Sigmoid colon (tissue), 7 donors: ENCODE results near the gene TRAPPC2. TPM values are rescaled to one million over a fixed set of nuclear protein-coding genes. Genes with fewer than 3 reads are reported as not detected.

Source experiments
- DNase-seq: peaks from one replicate; pipeline ENCODE4 v3.0.0-alpha.2; 2019
- H3K27ac ChIP-seq, 4 donors: fragments of 200-600 bp; sonication (generic); one replicate each; pipeline ENCODE4 v1.5.1; 2016 to 2019; ENCODE audit warnings: mild to moderate bottlenecking in 1 of 4
- H3K27me3 ChIP-seq, 3 donors: fragments of 200-600 bp; sonication (generic); one replicate each; pipeline ENCODE4 v1.5.1; 2019; ENCODE audit warnings: mild to moderate bottlenecking in 1 of 3
- H3K36me3 ChIP-seq, 4 donors: fragments of 200-600 bp; sonication (generic); one replicate each; pipeline ENCODE4 v1.5.1; 2016 to 2019
- H3K4me1 ChIP-seq, 4 donors: fragments of 200-600 bp; sonication (generic); one replicate each; pipeline ENCODE4 v1.5.1; 2017 to 2019
- H3K4me3 ChIP-seq, 4 donors: fragments of 200-600 bp; sonication (generic); one replicate each; pipeline ENCODE4 v1.5.1; 2017 to 2019; ENCODE audit warnings: mild to moderate bottlenecking in 2 of 4, moderate library complexity in 1 of 4
- H3K9me3 ChIP-seq, 4 donors: fragments of 200-600 bp in 3 of 4; sonication (generic) in 3 of 4; one replicate each; pipeline versions ENCODE4 v1.5.1 to v1.6.1; 2013 to 2019
- EP300 ChIP-seq, 4 donors: sonication (generic); formaldehyde crosslinking; IDR thresholded peaks; one replicate each; pipeline ENCODE4 v1.6.1; 2017; ENCODE audit warnings: antibody characterized with exemption in 4 of 4
- POLR2A ChIP-seq, 2 donors: fragments of 450-650 bp; IDR thresholded peaks; one replicate each; pipeline ENCODE4 v1.6.1; 2016; ENCODE audit warnings: antibody characterized with exemption in 2 of 2, mild to moderate bottlenecking in 2 of 2, moderate library complexity in 2 of 2
- POLR2AphosphoS5 ChIP-seq, 4 donors: sonication (generic); formaldehyde crosslinking; IDR thresholded peaks; one replicate each; pipeline ENCODE4 v1.6.1; 2017; ENCODE audit warnings: antibody characterized with exemption in 4 of 4
- WGBS, 2 donors: extraction: QIAGEN DNeasy Blood & Tissue Kit; methylation state at CpG; one replicate each; pipeline ENCODE4 v1.1.7; 2013; 5-methylcytosine and 5-hydroxymethylcytosine counted together
- intact Hi-C: fragments of 100-400 bp; cut with DNase I; formaldehyde crosslinking; loops from one replicate; pipeline ENCODE4 v1.15.1; 2023
- polyA plus RNA-seq, 3 donors: library from polyadenylated mRNA; stranded (reverse); fragments of 200-250 nt; gene quantifications; one replicate each; pipeline ENCODE4 v1.2.3, GENCODE V29; 2013
- total RNA-seq, 4 donors: library from RNA; depleted of rRNA; stranded (reverse); fragments of >200 nt; gene quantifications; one replicate each; pipeline ENCODE4 v1.1.0, GENCODE V29; 2016
- TF ChIP-seq, protein P1 (sequence below), 4 experiments: fragments of 450-650 bp in 3 of 4; fragments of 200-600 bp in 1 of 4; IDR thresholded peaks; one replicate each; pipeline ENCODE4 v1.5.1; 2016 to 2019; ENCODE audit warnings: antibody characterized with exemption in 4 of 4, mild to moderate bottlenecking in 3 of 4, moderate library complexity in 2 of 4
- donor health status: healthy with polysubstance abuse.
- donor health status: Bipolar disorder and iron deficiency.
- donor health status: healthy.

TRAPPC2 gene
- total and polyA plus RNA-seq, 7 donors, result 5.5 to 22.8 (median 20.1) TPM

DNA sequence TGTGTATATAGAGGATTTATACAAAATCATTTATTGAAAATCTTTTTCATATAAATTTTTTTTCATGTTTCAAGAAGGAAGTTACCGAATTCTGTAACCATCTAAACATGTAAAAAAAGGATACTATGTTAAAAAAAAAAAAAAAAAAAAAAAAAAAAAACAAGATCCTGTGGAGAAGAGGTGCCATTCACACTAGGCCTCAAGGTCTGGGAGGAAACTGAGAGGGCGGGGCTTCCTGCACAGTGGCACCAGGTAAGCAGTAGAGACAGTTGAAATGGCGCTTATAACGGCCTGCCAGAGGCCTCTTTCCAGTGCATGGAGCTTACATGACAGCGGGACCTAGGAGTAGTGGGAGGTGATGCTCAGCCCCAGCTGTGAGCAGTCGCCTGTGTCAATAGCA, 17.5 kb downstream of the TRAPPC2 start:
- no peaks in the 10 kb centered on the region for H3K27me3 ChIP-seq
- no peak for TF ChIP-seq POLR2AphosphoS5 (IDR thresholded peaks at IDR 0.05)
- TF ChIP-seq POLR2A (IDR thresholded peaks at IDR 0.05), result no peak
- TF ChIP-seq, protein P1, sequence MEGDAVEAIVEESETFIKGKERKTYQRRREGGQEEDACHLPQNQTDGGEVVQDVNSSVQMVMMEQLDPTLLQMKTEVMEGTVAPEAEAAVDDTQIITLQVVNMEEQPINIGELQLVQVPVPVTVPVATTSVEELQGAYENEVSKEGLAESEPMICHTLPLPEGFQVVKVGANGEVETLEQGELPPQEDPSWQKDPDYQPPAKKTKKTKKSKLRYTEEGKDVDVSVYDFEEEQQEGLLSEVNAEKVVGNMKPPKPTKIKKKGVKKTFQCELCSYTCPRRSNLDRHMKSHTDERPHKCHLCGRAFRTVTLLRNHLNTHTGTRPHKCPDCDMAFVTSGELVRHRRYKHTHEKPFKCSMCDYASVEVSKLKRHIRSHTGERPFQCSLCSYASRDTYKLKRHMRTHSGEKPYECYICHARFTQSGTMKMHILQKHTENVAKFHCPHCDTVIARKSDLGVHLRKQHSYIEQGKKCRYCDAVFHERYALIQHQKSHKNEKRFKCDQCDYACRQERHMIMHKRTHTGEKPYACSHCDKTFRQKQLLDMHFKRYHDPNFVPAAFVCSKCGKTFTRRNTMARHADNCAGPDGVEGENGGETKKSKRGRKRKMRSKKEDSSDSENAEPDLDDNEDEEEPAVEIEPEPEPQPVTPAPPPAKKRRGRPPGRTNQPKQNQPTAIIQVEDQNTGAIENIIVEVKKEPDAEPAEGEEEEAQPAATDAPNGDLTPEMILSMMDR (IDR thresholded peaks at IDR 0.05), result no peak
- intact Hi-C loops, result no loop called here
- peaks cover 0 to 16% (median 4%) of the 10 kb centered on the region in 4 donors for H3K36me3 ChIP-seq
- H3K9me3 ChIP-seq, result no peaks in the 10 kb centered on the region
- WGBS, 2 donors, result 86 to 91% methylated on average over 6 of the region's 6 CpGs
- no peak overlapping the region for H3K4me3 ChIP-seq
- DNase-seq, result no peak
- H3K4me1 ChIP-seq, result peaks cover 0 to 24% (median 14%) of the 10 kb centered on the region in 4 donors
- peak overlapping the region; percentile 42 to 82 (median 64) for H3K27ac ChIP-seq

DNA sequence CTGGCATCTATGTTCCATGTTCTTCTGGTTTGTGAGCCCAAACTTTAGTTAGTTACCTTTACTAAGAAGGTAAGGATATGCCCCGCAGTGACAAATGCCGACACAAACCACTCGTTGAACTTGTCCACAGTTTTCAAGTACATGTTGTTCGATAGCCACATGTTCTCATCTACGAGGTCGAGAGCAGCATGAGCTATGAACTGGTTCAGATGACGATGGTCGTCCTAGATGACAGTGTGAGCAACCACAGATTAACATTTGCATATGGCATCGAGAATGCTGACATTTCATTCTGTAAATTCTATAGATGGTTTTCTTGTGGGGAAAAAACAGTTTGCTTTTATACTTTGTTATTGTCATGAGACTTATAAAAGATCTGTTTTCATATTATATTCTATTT, 18.0 kb downstream of the TRAPPC2 start:
- no peaks in the 10 kb centered on the region for H3K9me3 ChIP-seq
- H3K27ac ChIP-seq, result no peak overlapping the region
- H3K27me3 ChIP-seq, result no peaks in the 10 kb centered on the region
- TF ChIP-seq POLR2AphosphoS5 (IDR thresholded peaks at IDR 0.05) (no peak), EP300 (IDR thresholded peaks at IDR 0.05) (no peak), POLR2A (IDR thresholded peaks at IDR 0.05) (no peak)
- TF ChIP-seq, protein P1 (IDR thresholded peaks at IDR 0.05), result no peak
- no peak for DNase-seq
- no peak overlapping the region for H3K4me3 ChIP-seq
- WGBS, 2 donors, result 88 to 90% methylated on average over 9 of the region's 9 CpGs
- peaks cover 0 to 19% (median 4%) of the 10 kb centered on the region in 4 donors for H3K36me3 ChIP-seq
- intact Hi-C loops, result no loop called here
- peaks cover 0 to 20% (median 10%) of the 10 kb centered on the region in 4 donors for H3K4me1 ChIP-seq

DNA sequence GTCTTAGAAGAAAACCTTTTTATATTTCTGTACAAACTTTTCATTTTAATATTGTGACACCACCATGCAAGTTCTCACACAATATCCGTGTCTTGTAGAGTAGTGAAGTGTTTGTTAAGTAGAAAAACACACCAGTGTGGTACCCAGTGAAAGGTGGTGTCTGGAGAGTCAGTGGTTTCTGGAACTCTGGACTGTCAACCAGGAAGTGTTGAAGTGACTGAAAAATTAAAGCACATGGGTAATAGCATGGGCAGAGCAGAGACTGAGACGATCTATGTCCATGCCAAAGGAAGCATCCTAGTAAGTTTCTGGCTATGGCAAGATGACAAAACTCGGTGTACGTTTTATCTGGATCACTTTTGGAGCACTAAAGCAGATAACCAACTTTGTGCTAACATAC, 23.3 kb downstream of the TRAPPC2 start:
- TF ChIP-seq EP300 (IDR thresholded peaks at IDR 0.05), result no peak
- TF ChIP-seq POLR2AphosphoS5 (IDR thresholded peaks at IDR 0.05), result no peak
- TF ChIP-seq, protein P1 (IDR thresholded peaks at IDR 0.05), result no peak
- TF ChIP-seq POLR2A (IDR thresholded peaks at IDR 0.05), result no peak
- H3K36me3 ChIP-seq, result peaks cover 0 to 19% (median 4%) of the 10 kb centered on the region in 4 donors
- no peak overlapping the region for H3K4me3 ChIP-seq
- H3K27me3 ChIP-seq, result no peaks in the 10 kb centered on the region
- intact Hi-C loops, result no loop called here
- H3K4me1 ChIP-seq, result no peaks in the 10 kb centered on the region
- WGBS, 2 donors, result 66 to 85% methylated on average over 4 of the region's 4 CpGs
- H3K27ac ChIP-seq, result no peak overlapping the region
- no peak for DNase-seq
- no peaks in the 10 kb centered on the region for H3K9me3 ChIP-seq

DNA sequence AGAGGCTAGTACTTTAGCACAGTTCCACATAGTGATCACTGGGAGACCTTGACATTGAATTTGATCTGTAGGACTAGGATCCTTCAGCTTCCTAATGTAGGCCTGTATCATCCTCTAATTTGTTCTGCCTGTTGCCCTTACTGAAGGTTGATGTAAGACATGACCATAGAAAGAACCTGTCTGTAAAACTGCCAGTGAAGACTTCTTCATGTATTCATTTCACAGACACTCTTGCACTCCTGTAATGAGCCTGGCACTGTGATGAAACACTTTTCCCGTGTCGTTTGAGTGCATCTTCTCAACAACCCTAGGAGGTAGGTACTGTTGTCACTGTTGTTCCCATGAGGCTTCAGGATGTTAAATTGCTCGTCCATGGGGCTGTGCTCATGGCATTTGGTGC, 30.8 kb downstream of the TRAPPC2 start:
- Histone ChIP-seq H3K27ac (peak overlapping the region in 1 of 4 donors; percentile 40), H3K9me3 (no peaks in the 10 kb centered on the region), H3K27me3 (no peaks in the 10 kb centered on the region), H3K4me1 (peaks cover 0 to 28% (median 4%) of the 10 kb centered on the region in 4 donors), H3K4me3 (no peak overlapping the region), H3K36me3 (no peaks in the 10 kb centered on the region)
- no peak for DNase-seq
- intact Hi-C loops, result no loop called here
- 72 to 74% methylated on average over 3 of the region's 3 CpGs for WGBS, 2 donors
- TF ChIP-seq EP300 (IDR thresholded peaks at IDR 0.05) (no peak), POLR2AphosphoS5 (IDR thresholded peaks at IDR 0.05) (no peak), POLR2A (IDR thresholded peaks at IDR 0.05) (no peak)
- TF ChIP-seq, protein P1 (IDR thresholded peaks at IDR 0.05), result no peak

DNA sequence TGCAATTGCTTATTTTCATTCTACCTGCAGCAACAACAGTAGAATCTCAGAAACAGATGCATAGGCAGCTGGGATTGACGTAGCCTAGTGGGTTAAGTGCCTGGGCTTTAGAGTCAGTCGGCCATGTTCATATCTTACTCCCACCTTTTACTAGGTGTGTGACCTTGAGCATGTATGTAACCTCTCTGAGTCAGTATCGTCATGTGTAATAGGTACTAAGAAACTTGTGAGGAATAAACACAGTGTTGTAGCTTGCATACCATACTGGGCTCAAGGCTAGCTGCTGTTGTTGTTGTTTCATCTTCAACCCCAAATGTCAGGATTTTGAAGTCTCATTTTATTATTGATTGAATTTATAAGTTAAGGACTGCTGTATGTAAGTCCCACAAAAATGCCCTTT, 31.3 kb downstream of the TRAPPC2 start:
- intact Hi-C loops, result no loop called here
- 57 to 78% methylated on average over 3 of the region's 3 CpGs for WGBS, 2 donors

More for the DNA sequence above, 31.3 kb downstream of the TRAPPC2 start:
- H3K27ac ChIP-seq, result no peak overlapping the region
- TF ChIP-seq POLR2A (IDR thresholded peaks at IDR 0.05) (no peak), POLR2AphosphoS5 (IDR thresholded peaks at IDR 0.05) (no peak), EP300 (IDR thresholded peaks at IDR 0.05) (no peak)
- TF ChIP-seq, protein P1 (IDR thresholded peaks at IDR 0.05), result no peak
- H3K4me1 ChIP-seq, result peaks cover 0 to 33% (median 4%) of the 10 kb centered on the region in 4 donors
- no peaks in the 10 kb centered on the region for H3K36me3 ChIP-seq
- H3K27me3 ChIP-seq, result no peaks in the 10 kb centered on the region
- no peaks in the 10 kb centered on the region for H3K9me3 ChIP-seq
- no peak overlapping the region for H3K4me3 ChIP-seq
- no peak for DNase-seq
